Astrocyte of the cerebellum (primary cell): ENCODE results near the gene EFCAB9.

Experiments used
- DNase-seq: peaks from one replicate; pipeline ENCODE4 v3.0.0-alpha.2; 2011; ENCODE audit warnings: low read depth
- H3K4me3 ChIP-seq: 2 replicates; pipeline ENCODE4 v1.5.1; 2011; ENCODE audit warnings: mild to moderate bottlenecking, low read depth, low read length, moderate library complexity
- in situ Hi-C: cut with HindIII; loops from 2 replicates; pipeline ENCODE4 v1.10.0; 2017; ENCODE audit warnings: low sequenced_read_pairs
- TF ChIP-seq, protein P1 (sequence below): IDR thresholded peaks from 2 replicates; pipeline ENCODE4 v1.5.1; 2012; ENCODE audit warnings: low read length, low read depth, moderate library complexity, mild to moderate bottlenecking; ENCODE audit errors: missing control alignments

The EFCAB9 gene

DNA sequence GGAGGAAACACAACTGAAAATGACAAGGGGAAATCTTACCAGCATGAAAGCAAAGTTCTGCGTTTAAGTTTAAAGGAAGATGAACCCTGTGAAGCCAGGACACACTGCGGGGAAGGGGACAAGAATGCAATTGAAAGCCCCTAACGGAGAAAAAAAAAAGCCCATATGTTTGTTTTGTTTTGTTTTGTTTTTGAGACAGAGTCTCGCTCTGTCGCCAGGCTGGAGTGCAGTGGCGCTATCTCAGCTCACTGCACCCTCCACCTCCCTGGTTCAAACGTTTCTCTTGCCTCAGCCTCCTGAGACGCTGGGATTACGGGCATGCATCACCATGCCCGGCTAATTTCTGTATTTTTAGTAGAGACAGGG, 8.9 kb upstream of the EFCAB9 start:
- in situ Hi-C loops = loop anchor here (5.0 kb wide), 1 partner anchor 73 kb away; no protein-coding TSS in a partner anchor
- TF ChIP-seq, protein P1, sequence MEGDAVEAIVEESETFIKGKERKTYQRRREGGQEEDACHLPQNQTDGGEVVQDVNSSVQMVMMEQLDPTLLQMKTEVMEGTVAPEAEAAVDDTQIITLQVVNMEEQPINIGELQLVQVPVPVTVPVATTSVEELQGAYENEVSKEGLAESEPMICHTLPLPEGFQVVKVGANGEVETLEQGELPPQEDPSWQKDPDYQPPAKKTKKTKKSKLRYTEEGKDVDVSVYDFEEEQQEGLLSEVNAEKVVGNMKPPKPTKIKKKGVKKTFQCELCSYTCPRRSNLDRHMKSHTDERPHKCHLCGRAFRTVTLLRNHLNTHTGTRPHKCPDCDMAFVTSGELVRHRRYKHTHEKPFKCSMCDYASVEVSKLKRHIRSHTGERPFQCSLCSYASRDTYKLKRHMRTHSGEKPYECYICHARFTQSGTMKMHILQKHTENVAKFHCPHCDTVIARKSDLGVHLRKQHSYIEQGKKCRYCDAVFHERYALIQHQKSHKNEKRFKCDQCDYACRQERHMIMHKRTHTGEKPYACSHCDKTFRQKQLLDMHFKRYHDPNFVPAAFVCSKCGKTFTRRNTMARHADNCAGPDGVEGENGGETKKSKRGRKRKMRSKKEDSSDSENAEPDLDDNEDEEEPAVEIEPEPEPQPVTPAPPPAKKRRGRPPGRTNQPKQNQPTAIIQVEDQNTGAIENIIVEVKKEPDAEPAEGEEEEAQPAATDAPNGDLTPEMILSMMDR = no peak
- no peak for DNase-seq
- H3K4me3 ChIP-seq = no peak overlapping the region

DNA sequence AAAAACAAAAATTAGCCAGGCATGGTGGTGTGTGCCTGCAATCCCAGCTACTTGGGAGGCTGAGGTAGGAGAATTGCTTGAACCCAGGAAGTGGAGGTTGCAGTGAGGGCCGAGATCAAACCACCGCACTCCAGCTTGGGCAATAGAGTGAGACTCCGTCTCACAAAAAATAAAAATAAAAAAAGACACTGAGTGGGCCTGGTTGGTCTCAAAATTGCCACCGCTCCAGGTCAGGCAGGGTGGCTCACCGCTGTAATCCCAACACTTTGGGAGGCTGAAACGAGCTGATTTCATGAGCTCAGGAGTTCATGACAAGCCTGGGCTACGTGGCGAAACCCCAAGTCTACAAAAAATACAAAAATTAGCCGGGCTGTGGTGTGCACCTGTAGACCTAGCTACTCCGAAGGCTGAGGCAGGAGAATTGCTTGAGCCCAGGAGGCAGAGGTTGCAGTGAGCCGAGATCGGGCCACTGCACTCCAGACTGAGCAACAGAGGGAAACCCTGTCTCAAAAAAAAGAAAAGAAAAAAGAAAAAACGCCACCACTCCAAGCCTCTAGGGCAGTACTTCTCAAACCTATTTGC, 7.8 kb upstream of the EFCAB9 start:
- DNase-seq = no peak
- TF ChIP-seq, protein P1 = no peak
- peak overlapping the region; percentile 94 for H3K4me3 ChIP-seq
- in situ Hi-C loops = loop anchor here (5.0 kb wide), 1 partner anchor 74 kb away; no protein-coding TSS in a partner anchor

DNA sequence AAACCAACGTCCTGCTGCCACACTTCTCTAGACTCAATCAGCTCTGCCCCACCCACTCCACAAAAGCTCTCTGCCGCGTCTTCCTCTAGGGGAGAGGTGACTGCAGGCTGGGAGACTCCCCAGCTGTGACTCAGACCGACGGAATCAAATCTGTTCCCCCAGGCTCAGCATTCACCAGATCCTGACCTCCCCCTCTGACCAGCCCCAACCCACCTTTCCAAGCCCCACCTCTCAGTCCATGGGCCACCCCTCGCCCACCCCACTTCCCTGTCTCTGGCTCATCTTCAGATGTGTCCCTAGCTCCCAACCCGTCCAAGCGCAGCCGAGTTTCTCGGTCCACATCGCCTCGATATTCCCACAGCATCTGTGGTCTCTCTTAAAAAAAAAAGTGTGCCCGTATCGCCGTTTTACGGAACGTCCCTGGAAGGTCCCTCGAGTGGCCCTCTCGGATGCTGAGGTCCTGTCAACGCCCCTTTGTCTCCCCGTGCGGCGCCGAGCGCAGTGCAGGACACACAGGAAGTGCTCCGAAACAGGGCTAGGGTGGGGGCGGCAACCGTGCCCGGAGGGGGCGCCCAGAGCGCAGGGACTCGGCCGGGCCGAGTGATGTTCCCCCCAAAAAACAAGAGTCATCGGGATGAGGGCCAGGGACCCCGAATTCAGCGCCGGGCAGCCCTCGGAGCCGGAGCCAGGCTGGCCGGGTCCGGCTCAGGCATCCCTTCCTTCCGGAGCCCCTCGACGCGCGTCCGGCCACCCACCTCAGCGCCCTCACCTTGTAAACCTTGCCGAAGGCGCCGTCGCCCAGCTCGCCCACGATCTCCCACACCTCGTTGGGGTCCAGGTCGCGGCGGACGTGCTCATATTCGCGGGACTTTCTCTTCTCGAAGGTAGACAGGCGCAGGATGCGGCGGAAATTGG, 6.6 kb upstream of the EFCAB9 start:
- TF ChIP-seq, protein P1 = no peak
- peak; percentile 27 for DNase-seq
- H3K4me3 ChIP-seq = peak overlapping the region; percentile 94
- in situ Hi-C loops = loop anchor here (5.0 kb wide), 1 partner anchor 75 kb away; no protein-coding TSS in a partner anchor

DNA sequence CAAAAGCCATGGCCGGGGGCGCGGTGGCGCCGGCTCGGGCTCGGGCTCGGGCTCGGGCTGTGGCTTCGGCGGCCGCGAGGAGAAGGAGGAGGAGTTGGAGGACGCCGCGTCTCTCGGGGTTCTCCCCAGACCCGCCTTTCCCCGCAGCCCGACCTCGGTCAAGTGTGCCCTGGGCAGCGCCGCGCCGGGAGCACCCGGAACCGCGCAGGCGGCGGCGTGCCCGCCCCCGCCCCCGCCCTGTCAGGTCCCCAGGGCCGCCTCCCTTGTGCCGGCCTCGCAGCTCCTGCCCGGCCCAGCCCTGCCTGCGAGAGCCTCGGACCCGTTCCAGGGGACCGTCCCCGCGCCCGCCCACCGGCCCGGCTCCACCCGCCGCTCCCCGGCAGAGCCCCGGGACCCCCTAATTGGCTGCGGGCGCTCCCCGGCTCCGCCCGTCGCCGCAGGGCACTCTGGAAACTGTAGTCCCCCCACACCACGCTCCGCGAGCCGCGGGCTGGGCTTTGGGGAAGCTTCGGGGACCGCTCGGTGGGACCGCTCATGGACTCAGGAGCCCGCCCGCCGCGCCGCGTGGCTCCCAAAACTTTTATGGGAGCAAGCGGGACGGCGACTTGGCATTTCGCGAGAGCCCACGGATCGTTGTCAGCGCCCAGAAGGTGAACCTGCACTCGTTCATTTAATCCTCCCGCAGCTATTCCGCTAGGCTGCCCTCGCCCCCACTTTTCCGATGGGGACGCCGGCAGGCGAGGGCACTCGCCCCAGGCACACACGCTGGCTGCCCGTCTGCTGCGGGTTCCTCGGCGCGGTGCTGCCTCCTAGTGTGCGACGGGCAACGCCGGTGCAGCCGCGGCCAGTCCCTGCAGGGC, 5.7 kb upstream of the EFCAB9 start, which contains the start of gene STK10:
STK10 (minus strand) TSS at position 192 of the 860 bp plus-strand sequence; CDS start at position 10, 182 bp downstream.
- in situ Hi-C loops = loop anchor here (5.0 kb wide), 1 partner anchor 76 kb away; no protein-coding TSS in a partner anchor
- TF ChIP-seq, protein P1 = peak; percentile 78
- peak within 1 kb of the TSS; percentile 94 for H3K4me3 ChIP-seq
- peak; percentile 59 for DNase-seq

DNA sequence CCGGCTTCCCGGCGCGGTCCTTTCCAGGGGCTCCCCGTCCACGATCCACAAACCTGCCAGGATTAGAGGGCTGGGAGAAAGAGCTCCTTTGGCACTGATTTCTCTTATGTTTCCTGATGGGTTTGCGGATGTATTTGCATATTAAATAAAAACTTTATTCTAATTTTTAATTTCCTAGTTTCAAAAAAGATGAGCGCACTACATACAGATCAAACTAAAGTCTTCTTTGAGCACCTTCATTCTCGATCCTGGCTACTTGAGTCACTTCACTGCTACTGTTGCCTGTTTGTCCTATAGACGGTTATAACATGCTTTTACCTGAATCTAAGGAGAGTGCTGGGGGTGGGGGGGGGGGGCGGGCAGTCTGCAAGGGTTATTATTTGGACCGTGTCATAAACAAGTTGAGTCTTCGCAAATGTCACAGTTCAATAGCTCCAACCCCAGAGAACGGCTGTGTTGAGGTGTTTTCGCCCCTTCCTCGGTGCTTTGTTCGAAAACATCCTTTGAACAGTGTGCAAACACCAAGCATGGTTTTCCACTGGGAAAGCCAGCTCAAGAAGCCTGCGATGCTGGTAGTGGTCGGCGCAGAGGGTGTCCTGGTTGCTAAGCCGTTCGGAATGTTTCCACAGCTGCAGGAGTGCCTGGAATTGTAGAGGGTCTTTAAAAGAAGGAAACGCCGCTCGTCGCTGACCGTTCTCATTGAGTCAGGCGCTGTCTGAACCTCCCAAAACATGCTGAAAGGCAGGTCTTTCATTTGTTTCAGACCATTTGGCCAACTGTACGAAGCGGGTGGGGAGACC, 4.9 kb upstream of the EFCAB9 start:
- in situ Hi-C loops = loop anchor here (5.0 kb wide), 1 partner anchor 77 kb away; no protein-coding TSS in a partner anchor
- peak overlapping the region; percentile 94 for H3K4me3 ChIP-seq
- TF ChIP-seq, protein P1 = no peak
- peak; percentile 80 for DNase-seq
